ENCODE measurements around the gene MET.
"Not testable (repeated sequence)": the region's sequence is repeated elsewhere in the genome, so short reads cannot be mapped to it uniquely, and the experiment has no call there.

MET gene

DNA sequence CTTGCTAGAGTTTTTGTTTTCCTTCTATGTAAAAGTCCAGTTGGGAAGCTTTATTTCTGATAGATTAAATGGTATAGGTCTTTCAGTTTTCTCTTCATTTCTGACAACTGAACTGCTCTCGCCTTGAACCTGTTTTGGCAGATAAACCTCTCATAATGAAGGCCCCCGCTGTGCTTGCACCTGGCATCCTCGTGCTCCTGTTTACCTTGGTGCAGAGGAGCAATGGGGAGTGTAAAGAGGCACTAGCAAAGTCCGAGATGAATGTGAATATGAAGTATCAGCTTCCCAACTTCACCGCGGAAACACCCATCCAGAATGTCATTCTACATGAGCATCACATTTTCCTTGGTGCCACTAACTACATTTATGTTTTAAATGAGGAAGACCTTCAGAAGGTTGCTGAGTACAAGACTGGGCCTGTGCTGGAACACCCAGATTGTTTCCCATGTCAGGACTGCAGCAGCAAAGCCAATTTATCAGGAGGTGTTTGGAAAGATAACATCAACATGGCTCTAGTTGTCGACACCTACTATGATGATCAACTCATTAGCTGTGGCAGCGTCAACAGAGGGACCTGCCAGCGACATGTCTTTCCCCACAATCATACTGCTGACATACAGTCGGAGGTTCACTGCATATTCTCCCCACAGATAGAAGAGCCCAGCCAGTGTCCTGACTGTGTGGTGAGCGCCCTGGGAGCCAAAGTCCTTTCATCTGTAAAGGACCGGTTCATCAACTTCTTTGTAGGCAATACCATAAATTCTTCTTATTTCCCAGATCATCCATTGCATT is 27.1 kb downstream of the MET start:
- no peak for DNase-seq (ENCODE audit: low spot score)

DNA sequence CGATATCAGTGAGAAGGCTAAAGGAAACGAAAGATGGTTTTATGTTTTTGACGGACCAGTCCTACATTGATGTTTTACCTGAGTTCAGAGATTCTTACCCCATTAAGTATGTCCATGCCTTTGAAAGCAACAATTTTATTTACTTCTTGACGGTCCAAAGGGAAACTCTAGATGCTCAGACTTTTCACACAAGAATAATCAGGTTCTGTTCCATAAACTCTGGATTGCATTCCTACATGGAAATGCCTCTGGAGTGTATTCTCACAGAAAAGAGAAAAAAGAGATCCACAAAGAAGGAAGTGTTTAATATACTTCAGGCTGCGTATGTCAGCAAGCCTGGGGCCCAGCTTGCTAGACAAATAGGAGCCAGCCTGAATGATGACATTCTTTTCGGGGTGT is 27.7 kb downstream of the MET start:
- DNase-seq (ENCODE audit: low spot score): no peak

DNA sequence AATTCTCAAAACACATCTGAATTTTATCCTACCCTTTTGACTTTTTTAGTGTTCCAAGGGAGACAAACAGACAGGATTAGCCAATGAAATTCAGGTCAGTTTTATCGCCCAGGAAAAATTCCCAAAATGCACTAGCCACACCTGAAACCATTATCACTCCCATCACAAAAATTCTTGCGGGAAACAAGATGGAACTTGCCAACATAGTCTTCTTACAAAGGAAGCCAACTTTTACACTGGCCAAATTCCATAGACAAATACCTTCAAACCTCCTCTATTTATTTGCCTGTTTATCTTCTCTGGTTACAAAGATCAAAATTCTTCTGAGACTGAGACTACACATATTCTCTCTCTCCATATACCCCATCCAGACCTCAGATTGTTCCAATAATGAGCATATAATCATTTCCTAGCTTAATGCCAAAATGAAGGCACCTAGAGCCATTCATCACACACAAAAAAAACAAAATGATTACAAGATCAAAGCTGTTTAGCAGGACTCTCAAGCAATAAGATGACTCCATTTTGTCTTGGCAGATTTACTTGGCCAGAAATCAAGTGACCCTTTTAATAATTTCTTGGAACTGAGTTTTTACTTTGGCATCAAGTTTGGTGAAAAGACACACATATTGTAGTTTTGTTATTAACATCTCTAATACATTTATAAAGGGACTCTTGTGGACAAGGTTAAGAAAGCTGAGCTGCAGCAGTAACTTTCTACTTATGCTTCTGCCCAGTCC is 30.2 kb downstream of the MET start:
- DNase-seq (ENCODE audit: low spot score): no peak

DNA sequence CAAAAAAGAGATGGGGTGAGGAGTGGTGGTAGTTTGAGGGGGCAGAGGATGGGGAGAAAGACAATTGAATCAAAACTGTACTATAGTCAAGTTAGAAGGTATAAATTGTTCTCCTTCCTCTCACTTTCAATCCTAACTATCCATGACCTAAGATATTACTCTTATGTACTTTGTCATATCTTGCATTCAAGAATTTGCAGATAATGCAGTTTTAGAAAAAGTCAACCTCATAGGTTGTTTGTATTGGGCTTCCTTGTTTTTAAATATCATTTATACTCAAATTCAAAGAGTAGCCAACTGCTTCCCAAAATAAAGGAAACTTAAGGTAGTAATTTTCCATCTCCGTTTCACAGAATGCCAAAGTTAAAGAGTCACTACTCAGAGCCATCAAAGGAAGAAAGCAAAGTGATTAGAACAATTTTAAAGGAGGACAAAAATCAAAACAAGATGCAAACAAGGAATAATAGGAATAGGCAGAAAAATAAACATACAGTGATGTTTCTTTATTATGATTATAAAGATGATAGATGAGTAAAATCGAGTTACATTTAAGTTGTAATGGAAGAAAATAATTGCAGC is 32.7 kb downstream of the MET start:
- DNase-seq (ENCODE audit: low spot score): no peak

DNA sequence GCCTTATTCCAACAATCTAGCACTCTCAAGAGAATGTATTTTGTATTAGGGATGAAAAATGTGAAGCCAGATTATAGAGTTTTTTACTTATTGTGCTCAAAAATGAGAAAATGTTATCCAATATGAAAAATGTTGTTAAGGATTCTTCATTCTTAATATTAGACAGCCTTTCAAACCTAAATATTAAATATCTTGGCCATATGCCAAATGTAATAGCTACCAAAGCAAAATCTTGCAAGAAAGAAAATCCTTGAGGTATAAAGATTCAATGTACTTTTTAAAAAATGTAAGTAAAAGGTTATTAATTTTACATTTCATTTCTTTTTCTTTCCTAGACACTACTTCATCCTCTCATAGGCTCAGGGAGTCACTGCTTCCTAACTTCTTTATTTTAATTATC is 33.4 kb downstream of the MET start:
- DNase-seq (ENCODE audit: low spot score): no peak

DNA sequence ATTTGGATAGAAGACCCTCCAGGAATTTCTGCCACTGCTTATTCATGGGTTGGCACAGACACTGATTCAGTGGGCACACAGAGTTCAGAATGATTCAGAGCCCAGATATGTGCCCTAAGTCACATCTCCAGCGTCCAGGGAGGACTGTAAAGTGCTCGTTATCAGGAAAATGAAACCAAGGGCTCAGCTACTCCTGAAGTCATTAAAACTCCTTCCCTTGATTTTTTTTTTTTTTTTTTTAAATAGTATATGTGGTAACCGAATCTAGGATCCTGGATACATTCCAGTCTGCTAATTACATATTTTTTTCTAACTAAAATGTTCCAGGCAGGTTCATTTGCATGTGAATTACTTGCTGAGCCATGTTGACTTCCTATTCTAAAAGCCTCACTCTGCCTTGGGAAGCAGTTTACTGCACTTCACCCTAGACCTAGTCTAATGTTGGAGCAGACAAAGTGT is 34.7 kb downstream of the MET start:
- DNase-seq (ENCODE audit: low spot score): peak; percentile 91

DNA sequence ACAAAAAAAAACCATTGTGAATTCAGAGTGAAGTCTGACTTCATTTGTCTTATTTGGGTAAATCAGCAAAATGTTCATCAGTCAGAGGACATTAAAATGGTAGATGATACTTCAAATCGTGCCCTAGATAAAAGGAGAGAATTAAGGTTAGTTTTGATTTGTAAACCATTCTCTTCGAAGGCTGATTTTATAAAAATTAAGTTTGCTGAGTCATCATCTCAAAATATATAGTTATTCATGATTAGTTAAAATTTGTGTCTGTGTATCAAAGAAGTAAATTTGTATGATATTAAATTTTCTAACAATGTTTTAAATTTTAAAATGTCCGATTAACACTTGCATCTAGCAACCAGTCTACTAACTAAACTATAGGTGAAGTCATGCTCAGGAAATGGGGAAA is 35.3 kb downstream of the MET start:
- no peak for DNase-seq (ENCODE audit: low spot score)

DNA sequence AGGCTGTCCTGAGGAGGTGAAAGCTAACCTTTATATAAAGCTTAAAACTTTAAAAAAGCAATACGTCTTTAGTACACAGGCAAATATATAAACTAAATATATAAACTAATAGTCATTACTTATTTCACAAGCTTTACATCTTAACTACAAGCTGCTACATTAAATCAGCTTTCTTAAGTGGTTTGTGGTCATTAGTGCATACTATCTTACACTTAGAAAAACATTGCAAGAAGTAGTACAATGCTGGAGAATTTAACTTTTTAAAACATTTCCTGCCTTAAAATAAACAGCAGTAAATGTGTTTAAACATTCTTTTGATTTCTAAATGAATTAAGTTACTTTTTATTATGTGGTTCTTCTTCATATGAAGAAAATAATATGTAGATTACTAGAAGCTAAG is 36.3 kb downstream of the MET start:
- DNase-seq (ENCODE audit: low spot score): no peak

DNA sequence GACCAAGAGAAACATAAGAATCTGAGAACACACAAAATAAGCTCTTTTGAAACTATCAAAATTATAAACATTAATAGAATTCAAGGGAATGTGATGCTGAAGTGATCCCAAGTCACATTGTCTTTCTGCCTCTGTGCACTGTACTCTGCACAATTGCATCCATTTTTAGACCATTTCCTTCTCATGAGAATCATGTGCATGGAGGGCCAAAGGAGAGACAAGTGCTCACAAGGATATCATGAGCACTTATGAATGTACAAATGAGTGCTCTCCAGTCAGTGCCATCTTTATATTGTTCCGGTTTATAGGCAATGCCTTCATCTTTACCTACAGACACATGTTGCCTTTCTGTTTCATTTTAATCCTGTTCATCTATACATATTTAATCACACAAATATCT is 36.9 kb downstream of the MET start:
- no peak for DNase-seq (ENCODE audit: low spot score)

DNA sequence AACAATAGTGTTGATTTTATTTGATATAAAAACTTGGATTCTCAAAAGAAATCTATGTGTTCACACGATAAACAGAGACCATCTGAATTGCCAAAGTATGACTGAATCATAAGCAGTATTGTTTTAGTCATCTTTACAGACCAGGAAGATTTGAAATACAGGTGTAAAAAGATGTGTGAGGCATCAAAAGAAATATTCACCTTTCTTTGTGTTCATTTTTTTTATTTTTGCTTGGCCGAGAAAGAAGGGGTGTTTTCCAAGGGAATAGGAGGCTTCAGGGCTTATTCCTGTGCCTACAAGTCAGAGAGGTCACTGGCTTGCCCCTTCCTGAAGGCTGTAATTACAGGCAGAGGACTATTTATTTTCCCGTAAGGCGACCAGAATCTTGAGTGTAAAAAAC is 37.3 kb downstream of the MET start:
- DNase-seq (ENCODE audit: low spot score): no peak

DNA sequence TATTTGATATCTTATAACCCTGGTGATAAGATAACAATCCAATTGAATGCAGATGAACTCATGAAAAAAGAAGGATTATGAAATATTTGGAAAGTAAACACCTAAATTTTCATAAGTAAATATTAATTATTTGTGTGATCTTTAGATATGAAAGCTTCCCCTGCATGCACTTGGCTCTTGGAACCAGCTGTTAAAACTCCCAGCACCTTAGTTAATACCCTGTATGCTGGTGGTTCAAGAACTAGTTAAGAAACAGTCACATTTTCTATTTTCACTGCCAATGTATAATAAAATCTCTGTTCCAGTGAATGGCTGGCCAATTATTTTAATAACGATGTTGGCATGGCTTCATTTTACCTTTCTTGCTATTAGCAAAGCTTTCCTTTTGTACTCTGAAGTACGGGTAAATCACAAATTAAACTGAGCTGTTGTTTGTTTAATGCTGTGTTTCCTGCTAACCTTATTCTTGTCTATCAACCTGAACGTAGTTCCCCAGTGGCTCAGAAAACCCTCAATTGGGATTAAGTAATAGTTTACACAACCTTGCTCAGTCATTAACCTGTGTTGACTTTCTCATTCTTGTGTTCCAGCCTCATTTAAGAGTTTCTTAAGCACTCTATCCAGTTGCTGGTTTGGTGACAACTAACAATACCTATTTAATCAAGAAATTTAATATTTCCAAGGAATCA is 38.9 kb downstream of the MET start:
- DNase-seq (ENCODE audit: low spot score): peak; percentile 72

DNA sequence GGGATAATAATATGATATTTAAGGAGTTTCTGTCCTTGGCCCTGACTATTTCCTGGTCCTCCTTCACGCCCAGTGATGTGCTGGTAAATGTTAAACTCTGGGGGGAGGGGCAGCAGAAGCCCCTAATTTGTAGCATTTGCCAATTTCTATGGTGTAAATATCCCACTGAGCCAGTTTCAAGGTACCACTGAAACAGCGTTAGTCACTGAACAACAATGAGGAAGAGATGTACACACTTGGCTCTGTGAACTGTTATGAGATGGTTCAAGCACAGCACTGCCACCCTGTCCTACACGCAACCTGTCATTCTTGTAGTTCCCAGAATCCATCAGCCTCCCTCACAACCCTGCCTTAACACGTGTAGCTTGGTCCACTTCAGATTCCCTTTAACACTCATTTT is 39.8 kb downstream of the MET start:
- peak; percentile 74 for DNase-seq (ENCODE audit: low spot score)

DNA sequence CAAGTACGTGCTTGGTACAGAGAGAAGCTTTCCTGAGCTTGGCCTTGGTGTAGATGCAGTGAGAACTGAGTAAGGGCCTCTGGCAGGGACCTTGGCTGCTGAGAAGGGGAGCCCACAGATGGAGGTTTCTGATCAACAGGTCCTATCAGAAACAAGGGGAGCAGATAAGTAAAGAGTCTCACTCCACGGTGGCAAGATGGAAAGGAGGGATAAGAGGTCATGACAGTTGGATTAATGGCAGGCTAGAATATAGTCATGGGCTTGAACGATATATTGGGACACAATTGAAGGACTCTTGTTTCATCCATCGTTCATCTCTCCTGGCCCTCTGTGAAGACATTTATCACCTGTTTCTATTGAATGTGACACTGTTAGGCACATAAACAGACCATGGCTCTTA is 41.5 kb downstream of the MET start:
- DNase-seq (ENCODE audit: low spot score): no peak

DNA sequence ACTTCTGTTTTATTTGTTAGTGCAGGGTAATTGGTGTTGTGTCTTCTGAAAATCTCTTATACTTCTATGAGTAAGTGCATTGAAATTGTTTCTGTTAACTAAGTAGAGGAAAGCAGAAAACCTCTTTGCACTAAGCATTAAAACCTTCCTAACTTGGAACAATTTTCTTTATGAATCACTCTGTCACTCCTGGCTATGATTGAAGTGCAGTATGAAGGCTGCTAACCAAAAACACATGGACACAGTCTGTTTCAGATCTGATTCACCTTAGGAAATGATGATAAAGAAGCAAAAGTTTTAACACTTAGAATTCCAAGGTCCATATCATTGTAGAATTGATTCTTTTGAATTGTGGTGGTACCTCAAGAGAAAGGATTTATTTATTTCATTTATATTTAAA is 41.9 kb downstream of the MET start:
- peak; percentile 73 for DNase-seq (ENCODE audit: low spot score)

DNA sequence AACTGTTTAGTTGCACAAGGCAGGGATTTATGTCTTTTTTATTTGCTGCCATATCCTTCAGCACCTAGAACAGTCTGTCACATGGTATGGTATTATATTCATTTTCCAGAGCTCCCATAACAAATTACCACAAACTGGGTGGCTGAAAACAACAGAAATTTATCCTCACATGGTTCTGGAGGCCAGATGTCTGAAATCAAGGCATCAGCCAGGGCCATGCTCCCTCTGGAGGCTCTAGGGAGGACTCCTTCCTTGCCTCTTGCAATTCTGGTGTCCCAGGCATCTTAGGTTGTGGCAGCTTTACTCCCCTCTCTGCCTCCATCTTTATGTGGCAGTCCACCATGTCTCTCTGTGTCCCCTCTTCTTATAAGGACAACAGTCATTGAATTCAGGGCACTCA is 43.1 kb downstream of the MET start:
- no peak for DNase-seq (ENCODE audit: low spot score)

DNA sequence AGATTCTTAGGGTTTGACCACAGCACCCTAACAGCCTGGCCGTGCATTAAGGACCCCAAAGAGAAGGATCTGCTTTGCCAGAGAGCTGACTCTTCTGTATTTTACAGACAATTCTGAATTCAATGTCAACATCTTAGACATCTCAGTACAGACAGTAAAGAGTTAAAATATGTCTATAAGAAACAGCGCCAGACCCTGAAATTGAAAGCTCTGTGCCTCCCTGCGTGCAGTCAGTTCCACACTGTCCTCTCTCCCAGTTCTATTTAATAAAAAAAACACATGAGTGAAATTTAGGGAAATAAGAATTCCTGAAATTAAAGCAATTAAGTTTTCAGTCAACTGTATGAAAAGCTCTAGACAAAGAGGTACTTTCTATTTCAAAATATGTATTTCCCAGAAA is 45.1 kb downstream of the MET start:
- no peak for DNase-seq (ENCODE audit: low spot score)

DNA sequence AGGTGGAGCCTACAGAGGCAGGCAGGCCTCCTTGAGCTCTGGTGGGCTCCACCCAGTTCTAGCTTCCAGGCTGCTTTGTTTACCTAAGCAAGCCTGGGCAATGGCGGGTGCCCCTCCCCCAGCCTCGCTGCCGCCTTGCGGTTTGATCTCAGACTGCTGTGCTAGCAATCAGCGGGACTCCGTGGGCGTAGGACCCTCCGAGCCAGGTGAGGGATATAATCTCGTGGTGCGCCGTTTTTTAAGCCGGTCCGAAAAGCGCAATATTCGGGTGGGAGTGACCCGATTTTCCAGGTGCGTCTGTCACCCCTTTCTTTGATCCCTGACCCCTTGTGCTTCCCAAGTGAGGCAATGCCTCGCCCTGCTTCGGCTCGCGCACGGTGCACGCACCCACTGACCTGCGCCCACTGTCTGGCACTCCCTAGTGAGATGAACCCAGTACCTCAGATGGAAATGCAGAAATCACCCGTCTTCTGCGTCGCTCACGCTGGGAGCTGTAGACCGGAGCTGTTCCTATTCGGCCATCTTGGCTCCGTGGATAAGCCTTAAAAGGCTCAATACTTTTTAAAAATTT is 52.0 kb downstream of the MET start:
- not testable (repeated sequence) for DNase-seq (ENCODE audit: low spot score)

DNA sequence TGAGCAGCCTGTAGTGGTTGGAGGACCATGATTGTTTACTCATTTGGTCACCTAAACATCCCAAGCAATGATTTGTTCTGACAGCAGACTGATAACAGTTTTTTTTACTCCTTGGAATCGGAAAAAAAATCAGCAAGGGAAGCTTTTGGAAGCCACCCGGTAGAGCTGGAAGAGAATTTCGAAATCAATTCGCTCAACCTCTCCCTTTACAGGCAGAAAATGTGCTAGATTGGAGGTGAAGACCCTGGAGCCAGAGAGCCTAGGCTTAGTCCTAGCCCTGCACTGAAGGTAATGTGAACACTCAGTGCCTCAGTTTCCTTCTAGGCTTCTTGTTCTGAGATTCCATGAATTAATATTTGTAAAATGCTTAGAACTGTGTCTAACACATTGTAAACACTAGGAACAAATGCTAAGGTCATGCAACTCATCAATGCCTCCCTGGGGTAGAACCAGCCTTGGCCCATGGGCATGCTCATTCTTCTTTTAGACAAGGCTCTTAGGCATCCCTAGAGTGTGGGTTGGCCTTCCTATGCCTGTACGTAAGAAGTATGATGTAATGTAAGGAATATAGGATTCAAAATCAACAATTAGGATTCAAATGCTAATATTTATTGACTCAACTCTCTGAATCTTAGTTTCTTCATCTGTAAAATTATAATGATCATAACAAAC is 52.7 kb downstream of the MET start:
- DNase-seq (ENCODE audit: low spot score): no peak

DNA sequence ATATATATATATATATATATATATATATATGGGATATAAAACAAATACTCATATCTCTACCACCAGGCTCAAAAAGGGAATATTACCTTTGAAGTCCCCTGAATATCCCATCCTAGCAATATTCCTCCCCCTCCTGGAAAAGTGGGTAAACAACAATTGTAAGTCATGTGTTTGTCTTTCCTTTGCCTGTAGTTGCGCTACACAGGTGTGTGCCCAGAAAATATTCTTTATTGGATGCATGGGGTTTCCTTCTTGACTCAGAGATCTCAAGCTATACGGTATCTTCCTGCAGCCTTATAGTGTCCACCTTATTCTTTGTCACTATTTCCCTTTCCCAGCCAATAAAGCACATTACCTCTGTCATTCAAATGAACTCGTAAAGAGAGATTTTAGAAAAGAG is 54.2 kb downstream of the MET start:
- no peak for DNase-seq (ENCODE audit: low spot score)

DNA sequence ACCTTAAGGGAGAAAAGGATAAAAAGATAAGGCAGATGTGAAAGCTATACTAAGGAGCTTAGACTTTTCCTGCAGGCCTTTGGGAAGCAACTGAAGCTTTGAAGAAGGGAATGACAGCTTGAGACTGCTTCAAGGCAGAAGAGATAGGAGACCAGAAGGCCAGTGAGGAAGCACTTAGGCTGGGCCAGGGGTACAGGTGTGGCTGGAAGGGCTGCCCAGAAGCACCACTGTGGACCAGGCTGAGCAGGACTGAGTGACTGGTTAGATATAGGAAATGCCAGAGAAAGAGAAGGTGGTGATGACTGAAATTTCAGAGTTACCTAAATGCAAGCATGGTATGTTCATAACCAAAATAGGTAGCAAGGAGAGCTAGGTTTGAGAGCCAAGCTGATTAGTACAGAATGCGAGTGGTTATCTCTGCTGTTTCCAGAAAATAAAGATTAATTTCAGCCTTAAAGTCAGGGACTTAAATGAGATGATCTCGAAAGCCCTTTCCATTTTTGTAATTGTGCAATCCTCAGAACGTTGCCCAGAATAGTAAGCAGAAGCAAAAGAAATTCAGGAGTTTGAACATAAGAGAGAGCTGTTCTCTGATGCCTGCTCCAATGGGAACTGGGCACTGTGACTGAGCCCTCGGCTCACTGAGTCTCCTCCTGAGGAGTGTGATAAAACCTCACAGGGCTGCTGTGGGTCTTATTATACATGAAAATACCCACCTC is 54.9 kb downstream of the MET start:
- no peak for DNase-seq (ENCODE audit: low spot score)

DNA sequence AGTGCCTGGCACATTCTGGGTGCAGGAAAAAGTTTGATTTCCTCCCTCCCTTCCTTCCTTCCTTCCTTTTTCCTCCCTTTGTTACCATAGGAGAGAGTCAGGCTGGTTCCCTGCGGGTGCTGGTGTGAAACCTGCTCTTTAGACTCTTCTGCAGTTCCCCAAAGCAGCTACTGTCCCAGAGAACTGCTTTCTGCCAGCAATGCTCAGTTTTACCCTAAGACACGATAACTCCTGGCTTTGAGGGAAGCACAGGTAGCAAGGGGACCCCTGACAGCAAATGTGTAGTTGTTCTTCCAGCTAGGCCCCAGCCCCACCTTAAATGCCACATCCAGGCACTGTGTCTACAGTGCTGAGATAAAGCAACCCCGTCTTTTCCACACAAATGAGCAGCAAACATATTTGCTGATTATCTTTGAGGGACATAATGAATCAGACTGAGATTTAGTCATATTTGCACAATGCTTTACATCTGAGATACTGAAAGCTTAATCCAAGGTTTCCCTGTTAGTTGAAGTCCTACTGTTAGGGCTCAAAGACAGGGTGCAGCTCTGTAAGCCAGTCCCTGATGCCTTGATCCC is 55.5 kb downstream of the MET start:
- DNase-seq (ENCODE audit: low spot score): no peak

Data from kidney tubule cell (primary cell).